T1000 (cell line): Measurements from ENCODE around the gene CATSPERE.
A peak's percentile ranks its signal among the peaks of the same experiment; 100 is the strongest.
"Not testable (repeated sequence)": the region's sequence is repeated elsewhere in the genome, so short reads cannot be mapped to it uniquely, and the experiment has no call there.

Source experiments
- DNase-seq: peaks from one replicate; lab custom pipeline; 2025; ENCODE audit warnings: mixed read lengths; lab: John Stamatoyannopoulos, UW

Gene CATSPERE

DNA sequence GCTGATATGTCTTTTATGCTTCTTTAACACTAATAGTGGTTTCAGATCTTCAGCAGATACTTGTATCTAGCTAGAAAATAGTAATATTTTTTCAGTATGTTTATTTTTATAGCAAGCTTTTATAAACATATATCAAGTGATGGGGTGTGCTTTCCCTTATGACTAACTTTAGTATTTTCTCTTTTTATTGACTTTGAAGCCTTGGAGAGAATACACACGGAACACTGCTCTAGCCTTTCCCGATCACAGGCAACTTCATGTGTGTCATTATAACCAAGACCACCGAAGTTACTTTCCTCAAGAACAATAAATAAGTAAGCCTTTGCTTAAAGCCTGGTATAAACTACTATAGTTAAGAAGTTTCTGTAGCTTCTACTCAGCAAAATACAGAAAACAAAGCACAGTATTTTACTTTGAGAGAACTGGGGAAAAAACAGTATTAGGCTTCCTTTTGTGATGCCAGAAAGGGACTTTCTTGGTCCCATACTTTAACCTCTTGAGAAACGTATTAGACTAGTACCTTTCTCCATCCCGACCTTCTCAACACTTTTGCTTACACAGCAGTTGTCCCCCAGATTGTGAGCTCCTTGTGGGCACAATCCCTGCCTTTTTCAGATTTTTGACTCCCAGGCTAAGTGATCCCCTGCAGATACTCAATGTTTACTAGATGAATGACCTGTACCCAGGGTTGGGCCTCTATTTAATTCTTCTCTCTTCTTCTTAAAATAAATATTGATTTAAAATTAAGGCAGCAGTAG lies 12.6 kb upstream of the CATSPERE start:
- DNase-seq = no peak

DNA sequence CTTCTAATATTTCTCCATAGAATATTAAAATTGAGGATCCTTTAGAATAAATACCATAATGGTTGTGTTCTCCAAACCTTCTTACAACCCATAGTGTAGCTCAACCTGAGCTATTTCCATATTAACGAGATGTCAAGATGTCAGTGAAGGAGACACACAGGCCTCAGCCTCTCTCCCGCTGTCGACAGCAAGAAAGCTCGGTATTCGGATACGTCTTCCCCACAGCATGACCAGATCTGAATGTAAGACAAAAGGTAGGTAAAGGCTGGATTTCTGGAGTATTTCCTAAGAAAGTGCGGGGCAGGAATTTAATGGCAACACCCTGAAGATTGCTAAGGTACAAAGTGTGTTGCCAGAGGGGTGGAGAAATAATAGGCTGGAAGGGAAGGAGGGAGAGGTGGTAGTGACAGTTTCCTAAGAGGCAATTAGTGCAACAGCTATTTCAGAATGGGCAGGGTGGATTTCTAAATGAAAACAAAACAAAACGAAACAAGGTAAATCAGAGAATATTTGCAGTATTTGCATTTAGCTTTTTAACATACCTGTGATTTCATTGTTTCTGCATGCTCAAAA lies 11.1 kb upstream of the CATSPERE start:
- DNase-seq = no peak

DNA sequence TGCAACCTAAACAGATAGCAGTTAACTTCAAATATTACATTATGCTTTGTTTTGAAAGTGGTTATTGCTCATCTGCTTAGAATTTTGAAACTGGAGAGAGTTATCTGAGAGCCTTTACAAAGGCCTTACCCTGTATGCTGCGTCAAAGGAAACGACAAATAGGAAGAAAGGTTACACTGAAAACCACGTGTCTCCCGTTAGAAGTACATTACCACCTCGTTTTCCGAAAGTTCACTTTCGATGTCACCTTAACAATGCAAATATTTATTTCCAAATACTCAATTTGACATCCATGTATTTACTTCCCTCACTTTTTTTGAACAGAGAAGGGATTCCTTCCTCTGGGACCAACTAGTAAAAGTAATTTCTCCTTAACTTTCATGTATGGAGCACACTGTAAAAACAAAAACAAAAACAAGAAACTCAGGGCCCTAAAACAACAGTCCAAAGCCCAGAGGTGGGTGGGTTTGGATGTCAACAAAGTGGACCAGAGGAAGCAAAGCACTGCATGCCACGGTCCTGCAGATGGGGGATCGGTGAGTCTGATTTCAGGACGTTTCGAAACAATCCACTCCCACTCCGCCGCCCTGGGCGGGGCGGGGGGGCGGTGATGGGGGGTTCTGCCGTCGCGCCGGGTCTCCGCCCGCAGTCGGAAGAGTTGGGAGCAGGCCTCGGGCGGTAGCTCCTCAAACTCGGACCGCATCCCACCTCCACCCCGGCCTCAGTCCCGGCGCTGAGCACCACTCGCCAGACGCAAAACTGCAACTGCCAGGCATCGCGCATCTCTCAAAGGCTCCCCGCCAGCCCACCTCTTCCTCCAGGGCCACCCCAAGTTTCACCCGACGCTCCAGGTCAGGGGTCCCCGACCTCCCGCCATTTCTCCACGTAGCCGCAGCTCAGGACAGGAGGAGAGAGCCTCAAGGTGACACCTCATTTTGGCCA lies 10.2 kb upstream of the CATSPERE start:
- peak; percentile 5 for DNase-seq

DNA sequence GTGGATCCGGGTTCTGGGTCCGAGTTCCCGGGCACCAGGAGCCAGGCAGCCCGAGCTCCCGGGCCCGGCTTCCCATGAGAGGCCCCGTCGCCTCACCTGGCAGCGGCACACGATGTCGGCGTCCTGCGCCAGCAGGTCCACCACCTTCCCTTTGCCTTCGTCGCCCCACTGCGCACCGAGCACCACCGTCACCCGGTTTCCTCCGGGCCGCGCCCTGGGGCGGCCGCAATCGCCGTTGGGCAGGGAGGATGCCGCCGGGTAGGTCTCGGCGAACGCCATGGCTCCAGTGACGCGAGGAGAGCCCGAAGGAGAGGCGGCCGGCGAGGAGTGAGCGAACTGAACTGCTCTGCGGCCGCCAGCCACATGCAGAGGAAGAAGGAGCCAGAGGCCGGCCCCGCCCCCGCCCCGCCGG lies 9.5 kb upstream of the CATSPERE start, which contains the start of gene ADSS2:
TSS of gene ADSS2 (minus strand) at position 371 of the 412 bp plus-strand sequence. CDS start at position 279, 92 bp downstream.
- no peak for DNase-seq

DNA sequence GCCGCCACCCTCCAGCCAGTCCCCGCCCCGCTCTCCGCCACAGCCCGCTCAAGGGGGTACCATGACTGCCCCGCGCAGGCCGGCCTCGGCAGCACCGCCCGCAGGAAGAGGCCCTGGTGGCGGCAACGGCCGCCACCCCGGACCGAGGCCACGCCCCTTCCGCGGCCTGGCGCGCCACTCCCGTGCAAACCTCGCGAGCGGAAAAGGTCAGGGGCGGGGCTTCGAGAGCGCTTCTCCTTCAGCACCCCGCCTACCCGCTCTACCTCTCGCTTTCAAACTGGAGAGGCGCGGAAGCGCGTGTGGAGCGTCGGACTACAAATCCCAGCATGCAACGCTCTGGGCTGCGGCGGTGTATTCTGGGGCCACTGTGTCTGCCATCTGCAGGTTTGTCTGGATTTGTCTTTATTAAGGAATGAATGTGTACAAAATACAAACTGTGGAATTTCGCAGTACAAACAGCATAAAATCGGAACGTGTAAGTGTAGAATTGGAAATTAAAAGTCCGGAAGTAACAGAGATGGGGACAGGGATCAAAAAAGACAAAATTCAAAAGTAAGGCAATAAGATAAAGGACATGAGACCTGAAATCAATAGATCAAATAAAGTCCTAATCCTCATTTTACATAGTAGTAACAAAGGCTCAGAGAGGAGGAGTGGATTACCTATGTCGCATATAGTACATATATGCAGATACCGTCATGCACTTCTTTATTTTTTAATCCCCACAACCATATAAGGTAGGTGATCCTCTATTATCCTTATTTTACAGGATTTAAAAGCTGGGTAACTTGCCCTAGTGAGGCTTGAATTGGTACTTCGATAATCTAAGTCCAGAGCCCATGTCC lies 8.9 kb upstream of the CATSPERE start:
- peak; percentile 98 for DNase-seq

DNA sequence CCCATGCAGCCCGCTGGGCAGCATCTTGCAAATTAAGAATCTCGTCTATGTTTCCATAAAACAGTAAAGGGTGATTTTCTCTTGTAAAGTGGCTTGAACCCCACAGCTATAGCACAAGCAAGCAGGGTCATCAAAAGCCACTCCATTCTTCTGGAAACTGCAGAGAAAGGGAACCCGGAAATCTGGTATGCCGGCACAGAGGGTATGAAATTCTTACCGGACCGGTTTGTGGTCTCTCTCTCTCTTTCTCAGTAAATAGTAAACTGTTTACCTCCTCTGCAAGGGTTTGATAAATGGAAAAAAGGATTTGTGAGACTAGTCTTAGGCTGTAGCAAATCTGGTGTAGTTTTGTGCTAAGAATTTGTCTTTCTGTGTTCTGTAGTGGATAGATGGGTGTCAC lies 6.7 kb upstream of the CATSPERE start:
- DNase-seq = no peak

DNA sequence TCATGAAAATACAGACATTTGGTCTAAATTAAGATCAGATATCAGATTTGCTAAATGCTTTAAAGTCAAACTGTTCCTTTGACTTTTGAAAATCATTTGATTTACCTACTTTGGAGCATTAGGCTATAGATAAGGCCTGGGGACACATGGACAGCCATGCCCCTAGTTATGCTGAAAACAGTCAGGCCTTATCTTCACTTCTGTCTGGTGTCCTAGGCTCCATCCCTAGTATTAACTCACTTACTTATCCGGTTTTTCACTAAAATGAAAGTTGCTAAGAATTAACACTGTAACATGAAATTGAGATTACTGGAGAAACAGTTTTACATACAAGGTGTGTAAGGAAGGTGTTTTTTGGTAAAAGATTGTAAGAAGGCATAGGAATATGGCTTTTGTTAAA lies 4.5 kb upstream of the CATSPERE start:
- DNase-seq = no peak

DNA sequence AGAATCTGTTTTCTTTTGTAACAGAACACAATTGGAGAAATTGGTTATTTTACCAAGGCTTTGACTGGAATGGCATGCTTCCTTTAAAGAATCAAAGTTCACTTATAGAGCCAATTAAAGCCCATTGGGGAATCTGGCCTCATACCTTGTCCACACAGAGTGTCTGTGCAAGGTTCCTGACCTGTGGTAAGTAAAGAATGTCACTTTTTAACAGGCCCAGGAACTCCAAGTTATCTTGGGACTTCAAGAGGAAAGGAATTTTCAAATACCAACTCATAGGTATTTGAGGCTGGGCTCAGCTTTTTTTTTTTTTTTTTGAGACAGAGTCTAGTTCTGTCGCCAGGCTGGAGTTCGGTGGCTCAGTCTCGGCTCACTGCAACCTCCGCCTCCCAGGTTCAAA lies 2.3 kb upstream of the CATSPERE start:
- DNase-seq = no peak

DNA sequence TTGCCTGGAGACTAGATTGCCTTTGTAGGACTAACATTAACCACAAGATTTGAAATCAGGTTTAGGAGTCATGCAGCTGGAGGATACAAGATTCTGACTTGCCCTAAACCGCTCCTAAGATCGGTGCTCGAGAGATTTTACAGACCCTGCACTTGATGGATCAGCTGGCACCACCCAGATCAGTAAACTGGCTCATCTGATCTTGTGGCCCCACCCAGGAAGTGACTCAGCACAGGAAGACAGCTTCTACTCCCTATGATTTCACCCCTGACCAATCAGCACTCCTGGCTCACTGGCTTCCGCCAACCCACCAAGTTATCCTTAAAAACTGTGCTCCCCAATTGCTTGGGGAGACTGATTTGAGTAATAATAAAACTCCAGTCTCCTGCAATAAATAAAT lies 876 bp upstream of the CATSPERE start:
- peak; percentile 5 for DNase-seq

DNA sequence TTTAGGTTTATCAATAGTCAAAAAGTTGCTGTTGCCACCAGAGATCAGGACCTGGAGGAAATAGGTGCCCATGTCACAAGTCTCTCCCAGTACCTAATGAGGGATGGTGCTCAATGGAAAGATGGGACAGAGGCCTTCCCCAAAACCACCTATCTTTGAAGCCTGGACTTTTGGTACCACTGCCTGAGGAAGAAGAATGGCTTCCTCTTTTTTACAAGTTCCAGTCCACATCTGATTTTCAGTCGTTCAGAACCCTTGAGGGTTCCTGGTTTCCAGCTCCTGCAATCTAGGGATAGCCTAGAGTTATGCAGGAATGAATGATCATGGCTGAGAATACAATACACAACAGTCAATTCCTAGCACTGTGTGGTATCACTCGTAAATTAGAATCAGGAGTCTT lies 5.7 kb downstream of the CATSPERE start:
- DNase-seq = no peak

DNA sequence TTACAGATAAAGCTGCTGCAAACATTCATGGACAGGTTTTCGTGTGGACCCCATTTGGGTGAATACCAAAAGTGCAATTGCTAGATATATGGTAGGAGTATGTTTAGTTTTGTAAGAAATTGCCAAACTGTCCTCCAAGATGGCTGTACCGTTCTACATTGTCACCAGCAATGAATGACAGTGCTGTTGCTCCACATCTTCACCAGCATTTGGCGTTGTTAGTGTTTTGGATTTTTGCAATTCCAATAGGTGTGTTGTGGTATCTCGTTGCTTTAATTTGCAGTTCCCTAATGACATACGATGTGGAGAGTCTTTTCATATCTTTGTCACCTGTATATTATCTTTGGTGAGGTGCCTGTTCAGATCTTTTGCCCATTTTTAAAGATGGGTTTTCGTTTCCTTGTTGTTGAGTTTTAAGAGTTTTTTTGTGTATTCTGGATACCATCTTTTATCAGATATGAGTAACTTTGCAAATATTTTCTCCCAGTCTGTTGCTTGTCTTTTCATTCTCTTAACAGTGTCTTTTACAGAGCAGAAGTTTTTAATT lies 12.1 kb downstream of the CATSPERE start:
- no peak for DNase-seq

DNA sequence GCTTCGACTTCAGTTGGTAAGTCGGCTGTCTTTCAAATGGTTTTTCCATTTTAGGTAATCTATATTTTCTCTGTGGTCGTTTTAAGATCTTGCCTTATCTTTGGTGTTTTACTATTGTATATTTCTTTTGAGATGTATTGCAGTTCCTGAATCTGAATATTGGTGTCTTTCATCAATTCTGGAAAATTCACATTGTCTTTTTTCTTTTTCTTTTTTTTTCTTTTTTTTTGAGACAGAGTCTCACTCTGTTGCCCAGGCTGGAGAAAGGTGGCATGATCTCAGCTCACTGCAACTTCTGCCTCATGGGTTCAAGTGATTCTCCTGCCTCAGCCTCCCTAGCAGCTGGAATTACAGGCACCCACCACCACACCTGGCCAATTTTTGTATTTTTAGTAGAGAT lies 23.9 kb downstream of the CATSPERE start:
- DNase-seq = not testable (repeated sequence)

DNA sequence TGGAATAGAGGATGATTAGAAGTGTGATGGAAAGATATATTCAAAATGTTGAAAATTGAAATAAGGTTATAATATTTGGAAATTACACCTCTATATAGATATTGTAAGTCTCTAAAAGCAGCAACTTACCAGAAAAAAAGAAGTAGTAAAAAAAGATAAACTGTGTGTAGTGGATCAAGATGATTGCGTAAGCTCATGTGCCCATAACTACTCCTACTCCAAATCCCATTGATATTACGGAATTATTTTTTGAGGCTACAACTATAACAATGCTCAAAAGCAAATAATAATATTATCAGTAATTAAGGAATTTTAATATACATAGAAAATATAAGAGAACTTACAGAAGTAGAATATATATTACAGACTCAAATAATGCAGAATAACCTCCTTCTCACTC lies 33.6 kb downstream of the CATSPERE start:
- DNase-seq = no peak

DNA sequence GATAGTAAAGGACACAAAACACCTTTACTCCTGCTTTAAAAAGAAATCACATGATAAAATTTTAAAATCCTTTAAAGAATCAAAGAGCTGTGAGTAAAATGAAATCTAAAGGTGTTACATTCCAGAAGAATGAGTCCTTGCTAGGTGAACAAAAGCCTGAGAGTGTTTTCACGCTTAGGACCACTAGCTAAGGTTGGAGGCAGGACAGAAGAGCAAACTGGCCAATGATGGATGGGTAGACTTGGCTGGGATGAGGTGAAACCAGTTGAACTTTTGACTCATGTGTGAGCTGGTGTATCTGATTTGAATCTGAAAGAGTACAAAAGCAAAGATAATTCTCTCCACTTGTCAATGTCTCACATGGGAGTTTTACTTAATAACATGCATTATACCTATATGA lies 35.1 kb downstream of the CATSPERE start:
- no peak for DNase-seq

DNA sequence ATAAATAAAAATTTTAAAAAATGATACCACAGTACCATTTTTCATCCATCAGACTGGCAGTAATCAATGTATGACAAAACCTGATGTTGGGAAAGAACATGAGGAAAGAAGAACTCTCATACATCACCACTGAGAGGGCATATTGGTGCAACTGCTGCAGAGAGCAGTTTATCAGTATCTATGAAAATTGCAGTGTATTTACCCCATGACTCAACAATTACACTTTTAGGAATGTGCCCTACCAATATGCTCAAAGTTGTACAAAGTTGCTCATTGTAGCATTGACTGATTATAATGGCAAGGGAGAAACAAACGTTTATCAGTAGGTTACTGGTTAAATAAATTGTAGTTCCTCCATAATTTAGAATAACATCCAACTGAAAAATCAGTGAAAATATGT lies 36.7 kb downstream of the CATSPERE start:
- no peak for DNase-seq

DNA sequence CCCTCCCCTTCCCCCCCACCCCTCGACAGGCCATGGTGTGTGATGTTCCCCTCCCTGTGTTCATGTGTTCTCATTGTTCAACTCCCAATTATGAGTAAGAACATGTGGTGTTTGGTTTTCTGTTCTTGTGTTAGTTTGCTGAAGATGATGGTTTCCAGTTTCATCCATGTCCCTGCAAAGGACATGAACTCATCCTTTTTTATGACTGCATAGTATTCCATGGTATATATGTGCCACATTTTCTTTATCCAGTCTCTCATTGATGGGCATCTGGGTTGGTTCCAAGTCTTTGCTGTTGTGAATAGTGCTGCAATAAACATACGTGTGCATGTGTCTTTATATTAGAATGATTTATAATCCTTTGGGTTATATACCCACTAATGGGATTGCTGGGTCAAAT lies 38.4 kb downstream of the CATSPERE start:
- not testable (repeated sequence) for DNase-seq

DNA sequence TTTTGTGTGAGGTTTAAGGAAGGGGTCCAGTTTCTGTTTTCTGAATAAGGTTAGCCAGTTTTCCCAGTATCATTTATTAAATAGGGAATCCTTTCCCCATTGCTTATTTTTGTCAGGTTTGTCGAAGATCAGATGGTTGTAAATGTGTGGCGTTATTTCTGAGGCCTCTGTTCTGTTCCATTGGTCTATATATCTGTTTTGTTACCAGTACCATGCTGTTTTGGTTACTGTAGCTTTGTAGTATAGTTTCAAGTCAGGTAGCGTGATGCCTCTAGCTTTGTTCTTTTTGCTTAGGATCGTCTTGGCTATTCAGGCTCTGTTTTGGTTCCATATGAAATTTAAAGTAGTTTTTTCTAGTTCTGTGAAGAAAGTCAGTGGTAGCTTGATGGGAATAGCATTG lies 39.4 kb downstream of the CATSPERE start:
- DNase-seq = not testable (repeated sequence)

DNA sequence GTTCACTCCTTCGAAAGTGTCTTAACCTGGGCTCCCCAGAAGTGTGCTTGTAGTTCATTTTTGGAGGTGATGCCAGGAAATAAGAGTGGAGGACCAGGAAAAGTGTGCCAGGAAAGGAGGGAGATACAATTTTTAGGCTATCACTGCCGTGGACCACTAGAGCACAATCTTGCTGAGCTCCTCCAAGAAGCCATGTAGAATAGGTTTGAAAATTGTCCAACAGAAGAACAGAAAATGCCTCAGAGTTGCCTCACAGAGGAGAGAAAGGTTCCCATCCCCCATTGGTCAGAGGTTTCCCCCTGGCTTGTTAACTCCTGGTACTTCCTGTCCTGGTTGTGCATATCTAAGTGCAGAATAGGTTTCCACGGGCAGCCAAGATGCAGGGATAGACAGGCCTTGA lies 41.6 kb downstream of the CATSPERE start:
- DNase-seq = no peak

DNA sequence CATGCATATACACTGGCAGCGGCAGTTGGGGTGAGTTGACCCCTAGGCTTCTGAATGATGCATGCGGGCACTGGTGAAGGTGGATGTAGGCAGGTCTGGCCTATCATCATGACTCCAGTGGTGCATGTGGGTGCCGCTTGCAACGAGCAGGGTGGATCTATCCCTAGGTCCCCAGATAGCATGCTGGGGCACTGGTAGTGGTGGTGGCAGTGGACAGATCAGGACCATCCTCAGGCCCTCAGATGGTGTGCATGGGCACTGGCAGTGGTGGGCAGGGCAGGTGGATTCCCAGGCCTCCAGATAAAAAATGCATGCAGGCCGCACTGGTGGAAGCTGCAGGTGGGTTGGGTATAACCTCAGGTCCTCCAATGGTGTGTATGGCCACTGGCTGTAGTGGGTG lies 52.4 kb downstream of the CATSPERE start:
- no peak for DNase-seq

DNA sequence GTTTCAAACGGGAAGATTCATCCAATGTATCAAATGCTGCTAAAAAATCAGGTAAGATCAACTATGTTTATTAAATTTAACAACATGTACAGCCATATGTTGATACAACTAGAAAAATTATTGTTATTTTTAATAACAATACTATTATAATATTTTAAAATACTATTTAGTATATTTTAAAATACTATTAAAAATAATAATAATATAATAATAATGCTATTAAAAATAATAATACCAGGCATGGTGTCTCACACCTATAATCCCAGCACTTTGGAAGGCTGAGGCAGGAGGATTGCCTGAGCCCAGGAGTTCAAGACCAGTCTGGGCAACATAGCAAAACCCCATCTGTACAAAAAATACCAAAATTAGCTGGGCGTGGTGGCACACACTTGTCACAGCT lies 54.6 kb downstream of the CATSPERE start:
- no peak for DNase-seq

DNA sequence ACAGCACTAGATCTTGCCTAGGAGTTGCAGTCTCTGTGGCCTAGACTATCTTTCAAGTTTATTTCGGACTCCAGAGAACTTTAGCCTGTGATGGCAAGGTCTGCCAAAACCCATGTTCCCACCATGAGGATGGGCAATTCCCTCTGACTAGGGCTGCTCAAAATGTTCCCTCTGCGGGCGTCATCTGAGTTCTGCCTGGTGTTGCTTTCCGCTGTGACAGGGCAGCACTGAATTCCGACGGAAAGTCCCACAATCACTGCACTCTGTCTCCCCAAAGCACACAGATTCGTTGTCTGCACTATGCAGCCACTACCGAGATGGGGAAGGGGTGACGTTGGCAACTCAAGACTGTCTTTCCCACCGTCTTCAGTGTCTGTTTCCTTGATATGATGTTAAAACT lies 75.2 kb downstream of the CATSPERE start:
- DNase-seq = no peak
